HG03045 (cell line): ENCODE measurements around the gene EXD3.
"Not testable (repeated sequence)": the region's sequence is repeated elsewhere in the genome, so short reads cannot be mapped to it uniquely, and the experiment has no call there.

ENCODE experiments used
- ATAC-seq: cut with Tn5 transposase; IDR thresholded peaks from one replicate; pipeline ENCODE4 v1.9.1; 2021; ENCODE audit warnings: mild to moderate bottlenecking, moderate library complexity; ENCODE audit not compliant: unreplicated experiment

EXD3 gene

DNA sequence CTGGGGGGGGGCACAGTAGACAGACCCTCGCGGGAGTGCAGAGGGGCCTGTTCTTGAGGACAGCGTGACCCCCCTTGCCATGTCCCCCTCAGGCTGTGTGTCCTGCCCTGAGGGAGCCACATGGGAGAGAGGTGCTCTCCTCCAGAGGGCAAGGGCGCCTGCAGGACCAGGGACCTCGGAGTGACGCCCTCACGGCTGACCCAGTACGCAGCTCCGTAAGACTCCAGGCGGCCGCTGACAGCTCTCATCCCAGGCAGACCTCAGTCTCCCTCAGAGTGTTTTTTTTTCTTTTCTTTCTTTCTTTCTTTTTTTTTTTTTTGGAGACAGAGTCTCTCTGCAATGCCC is 27.3 kb downstream of the EXD3 start:
- no peak for ATAC-seq

DNA sequence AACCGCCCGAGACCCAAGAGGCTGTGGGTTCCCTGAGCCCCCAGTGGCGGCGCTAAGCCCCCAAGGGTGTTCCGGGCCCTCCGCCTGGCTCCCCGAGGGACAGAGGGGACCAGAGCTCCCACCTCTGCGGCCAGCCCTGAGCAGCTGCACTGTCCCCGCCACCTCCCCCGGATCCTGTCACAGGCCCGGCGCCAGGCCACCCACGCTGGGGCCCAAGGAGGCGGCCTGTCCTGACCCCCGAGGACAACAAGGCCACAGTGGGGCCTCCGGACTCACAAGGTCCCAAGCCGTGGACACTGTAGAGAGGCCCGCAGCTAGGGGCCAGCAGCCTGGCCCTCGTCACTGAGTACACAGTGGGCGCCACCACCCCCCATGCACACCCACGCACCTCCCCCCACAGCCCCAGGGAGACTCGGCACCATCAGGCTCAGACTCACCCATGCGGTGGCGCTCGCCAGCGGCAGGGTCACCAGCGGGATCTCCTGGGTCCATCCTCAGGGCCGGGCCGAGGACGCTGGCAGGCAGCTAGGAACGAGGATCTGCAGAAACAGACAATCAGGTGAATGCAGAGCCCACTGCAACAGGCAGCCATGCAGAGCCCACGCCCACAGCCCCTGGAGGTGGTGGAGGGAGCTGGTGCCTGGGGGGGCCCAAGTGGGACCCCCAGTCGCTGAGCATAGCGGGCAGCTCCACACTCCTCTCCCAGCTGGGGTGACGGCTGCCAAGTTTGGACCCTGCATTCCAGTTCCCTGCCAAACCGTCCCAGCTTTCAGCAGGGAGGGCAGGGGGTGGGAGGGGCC is 27.9 kb downstream of the EXD3 start:
- ATAC-seq, result no peak

DNA sequence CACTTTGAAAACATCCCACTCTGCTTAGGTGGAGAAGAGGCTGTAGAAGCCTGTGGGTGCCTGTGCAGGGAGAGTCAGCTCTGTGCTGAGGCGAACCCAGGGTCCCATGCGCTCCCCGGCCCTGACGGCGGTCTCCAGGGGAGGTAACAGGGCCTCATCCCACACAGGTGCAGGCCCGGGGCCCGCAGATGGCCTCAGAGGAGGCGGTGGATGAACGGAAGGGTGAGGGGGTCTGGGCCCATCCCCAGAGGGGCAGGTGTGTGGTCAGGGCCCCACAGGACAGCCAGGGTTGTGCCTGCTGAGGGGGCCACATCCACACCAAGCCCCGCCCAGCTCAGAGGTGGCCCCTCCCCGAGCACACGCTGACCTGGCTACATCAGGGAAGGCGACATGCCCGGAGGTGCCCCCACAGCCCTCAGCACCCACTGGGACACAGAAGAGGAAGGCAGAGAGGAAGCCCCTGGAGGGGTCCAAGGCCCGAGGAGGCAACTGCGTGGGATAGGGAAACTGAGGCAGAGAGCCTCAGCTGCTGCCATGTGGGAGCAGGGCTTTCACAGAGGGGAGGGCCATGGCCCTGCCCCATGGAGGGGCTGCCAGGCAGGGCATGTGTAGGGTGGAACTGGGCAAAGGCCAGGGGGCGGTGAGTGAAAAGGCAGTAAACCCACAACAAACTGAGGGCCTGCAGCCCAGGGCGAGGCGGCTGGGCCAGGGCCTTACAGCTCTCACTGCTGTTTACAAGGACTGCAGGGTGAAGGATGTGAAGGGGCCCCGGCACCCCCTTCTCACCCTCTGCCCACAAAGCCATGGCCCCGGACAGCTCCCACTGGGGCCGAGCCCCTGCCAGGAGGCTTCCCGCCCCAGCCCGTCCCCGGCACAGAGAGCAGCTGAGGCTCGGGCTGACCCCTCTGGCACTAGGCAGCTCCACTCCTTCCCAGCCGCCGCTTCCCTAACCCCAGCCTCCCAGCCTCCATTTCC is 29.5 kb downstream of the EXD3 start:
- ATAC-seq, result no peak

DNA sequence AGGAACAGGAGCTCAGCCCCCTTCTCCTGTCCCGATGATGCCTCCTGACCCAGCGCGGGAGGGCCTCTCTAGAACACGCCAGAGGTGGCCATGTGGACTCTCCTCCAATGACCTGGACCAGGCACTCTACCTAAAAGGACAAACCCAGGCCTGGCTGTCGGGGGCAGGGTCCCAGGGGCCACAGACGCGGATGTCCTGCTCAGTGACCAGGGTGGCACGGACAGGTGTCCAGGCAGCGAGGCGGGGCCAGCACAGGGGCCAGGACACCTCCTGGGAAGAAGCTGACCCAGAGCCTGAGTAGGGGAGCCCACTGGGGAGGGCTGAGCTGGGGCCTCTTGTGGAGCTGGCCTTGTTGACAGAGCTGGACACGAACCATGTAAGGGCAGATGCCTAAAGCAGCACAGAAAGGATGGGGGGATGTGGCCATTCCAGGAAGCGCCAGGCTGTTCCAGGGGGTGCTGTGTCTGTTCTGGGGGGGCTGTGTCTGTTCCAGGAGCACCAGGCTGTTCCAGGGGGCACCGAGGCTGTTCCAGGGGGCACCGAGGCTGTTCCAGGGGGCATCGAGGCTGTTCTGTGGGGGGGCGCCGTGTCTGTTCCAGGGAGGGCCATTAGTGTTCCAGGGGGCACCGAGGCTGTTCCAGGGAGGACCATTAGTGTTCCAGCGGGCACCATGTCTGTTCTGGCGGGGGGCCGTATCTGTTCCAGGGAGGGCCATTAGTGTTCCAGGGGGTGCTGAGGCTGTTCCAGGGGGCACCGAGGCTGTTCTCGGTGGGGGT is 30.5 kb downstream of the EXD3 start:
- ATAC-seq, result no peak

DNA sequence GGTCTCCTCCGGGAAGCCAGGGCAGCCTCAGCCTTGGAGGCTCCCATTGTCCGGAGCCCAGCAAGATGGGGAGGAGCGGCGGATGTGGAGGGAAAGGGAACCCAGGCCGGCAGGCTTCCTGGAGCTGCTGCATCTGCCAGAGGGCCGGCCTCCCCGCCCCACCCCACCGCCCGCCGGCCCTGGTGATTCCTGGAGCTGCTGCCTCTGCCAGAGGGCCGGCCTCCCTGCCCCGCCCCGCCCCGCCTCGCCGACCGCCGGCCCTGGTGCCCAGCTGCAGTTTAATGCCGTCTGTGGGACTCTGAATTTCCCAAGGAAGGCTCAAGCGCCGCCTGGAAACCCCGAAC is 31.6 kb downstream of the EXD3 start:
- ATAC-seq, result no peak

DNA sequence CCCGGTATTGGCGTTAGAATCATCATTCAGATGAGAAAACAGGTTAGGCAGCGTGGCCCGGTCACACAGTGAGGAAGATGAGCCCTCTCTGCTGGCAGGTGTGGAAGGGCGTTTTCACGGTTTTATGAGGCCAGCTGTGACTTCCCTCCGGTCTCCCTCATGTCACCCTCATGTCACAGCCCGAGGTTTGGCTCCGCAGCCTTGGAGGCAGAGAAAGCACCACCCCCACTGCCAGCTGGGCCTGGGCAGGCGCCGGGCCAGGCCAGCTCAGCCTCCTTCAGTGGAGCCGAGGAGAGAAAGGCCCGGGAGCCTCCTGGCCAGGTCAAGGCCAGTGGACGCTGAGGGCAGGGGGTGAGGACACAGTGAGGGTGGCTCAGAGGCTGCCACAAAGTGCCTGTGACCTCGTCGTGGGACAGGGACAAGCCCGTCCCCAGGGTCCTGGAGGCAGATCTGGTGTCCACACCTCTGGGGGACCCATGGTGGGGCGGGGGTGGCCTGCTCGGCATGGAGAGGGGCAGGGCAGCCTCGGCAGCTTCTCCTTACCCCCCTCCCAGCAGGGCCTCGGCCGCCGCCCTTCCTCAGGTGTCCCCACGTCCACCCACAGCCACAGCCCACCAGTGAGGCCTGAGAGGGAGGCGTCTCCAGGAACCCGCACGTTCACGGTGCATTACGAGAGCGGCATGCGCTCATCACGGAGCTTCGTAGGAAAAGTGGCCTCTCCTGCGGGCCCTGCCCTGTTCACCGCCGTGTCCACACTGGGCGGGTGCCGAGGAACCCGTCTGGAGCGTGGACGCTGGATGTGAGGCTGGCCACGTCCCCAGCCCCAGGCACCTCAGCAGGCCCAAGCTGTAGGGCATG is 32.2 kb downstream of the EXD3 start:
- ATAC-seq, result no peak

DNA sequence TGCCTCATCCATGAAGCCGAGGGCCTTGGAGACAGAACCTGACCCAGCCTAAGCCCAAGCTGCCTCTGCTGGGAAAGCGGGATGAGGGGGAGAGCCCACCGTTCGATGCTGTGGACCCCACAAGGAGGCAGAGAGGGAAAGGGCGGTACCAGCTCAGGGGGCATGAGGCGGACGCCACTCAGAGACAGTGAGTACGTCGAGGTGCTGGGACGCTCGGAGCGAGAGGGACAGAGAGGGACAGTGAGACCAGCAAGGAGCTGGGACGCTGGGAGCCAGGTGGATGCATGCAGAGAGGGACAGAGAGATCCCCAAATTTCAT is 33.6 kb downstream of the EXD3 start:
- no peak for ATAC-seq

DNA sequence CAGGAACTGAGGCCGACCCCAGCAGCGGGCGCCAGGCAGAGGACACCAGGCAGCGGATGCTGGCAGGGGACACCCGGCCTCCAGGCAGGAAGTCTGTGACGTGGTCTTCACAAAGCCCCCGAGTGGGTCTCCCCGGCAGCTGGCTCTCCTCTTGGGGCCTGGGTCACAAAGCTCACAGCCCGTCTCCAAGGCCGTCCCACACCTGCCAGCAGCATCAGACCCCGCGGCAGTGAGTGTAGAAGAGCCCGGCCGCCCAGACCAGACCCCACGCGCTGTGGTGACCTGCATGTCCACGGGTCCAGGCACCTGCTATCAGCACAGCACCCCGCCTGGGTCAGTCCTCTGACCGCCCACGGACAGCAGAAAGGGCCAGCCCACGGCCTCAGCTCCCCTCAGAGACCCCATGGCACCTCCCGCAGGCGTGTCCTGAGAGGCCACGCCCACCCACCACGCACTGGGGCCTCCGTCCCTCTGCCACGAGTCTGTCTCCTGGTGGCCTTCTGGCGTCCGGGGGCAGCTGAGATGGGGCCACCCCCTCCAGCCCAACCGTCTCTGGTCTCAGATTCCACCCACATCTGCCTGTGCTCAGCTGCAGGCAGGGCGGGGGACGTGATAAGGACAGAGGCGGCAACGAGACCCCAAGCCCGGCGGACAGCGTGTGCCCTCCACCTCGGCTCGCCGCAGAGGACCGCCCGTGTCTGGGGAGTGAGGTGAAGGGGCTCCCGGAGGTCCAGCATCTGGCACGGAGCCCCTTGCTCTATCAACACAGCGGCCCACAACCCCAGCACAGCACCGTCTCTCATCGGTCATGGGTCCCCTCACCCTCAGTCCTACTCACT is 34.2 kb downstream of the EXD3 start:
- no peak for ATAC-seq

DNA sequence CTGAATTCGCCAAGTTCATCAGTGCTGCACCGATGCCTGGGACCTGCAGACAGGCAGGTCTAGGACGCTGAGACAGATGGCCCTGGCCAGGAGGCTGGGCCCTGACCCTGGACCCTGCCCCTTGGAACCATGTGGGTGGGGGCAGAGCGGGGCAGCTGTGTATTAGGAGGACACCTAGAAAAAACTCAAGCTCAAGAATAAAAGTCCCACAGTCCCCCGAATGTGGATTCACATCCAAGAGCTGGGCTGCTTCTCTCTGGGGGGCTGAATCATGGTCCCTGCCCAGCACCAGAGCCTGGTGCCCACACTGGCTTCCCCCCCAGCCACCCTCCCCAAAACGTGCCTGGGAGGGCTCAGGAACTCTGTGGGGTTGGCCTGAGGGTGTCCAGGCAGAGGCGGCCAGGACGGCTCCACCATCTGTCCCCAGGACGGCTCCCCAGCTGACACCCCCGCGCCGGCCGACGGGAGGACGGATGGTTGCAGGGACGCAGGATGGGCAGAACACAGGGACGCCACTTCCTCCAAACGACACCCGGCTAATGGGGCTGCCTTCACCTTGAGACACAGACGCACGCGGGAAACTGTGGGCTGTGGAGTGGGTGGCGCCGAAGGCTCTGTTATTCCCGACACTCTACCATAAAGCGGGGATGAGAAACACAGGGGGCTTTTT is 34.9 kb downstream of the EXD3 start:
- no peak for ATAC-seq

DNA sequence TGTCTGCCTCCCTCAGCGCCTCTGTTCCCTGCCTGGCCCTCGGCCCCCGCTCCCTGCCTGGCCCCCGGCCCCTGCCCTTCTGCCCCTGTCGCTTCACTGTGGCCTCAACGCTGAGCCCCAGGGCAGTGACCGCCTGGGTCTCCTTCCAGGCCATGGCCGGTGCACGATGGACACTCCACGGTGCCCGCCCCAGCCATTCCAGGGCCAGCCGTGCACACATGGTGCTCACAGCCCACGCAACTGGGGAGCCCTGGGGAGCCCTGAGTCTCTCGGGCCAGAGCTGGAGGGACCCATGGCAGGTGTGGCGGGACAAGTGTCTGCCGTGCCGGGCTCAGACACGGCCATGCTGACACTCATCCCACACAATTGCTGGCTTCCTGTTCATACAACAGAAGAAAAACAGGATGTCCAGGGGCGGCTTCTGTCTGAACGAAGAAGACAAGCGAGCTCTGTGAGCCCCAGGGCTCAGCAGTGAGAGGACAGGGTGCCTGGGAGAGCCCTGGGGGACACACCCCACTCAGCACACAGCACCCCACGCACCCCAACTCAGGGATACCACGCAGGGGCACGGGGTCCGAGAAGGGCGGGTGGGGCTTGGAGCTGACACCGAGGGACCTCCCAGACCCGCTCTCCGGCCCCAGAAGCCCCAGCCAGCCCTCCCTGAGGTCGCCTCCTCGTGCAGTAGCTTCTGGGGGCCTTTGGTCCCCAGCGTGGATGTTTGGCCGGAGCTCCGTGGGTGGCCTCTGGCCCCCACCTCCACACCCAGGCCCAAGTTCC is 35.7 kb downstream of the EXD3 start:
- no peak for ATAC-seq

DNA sequence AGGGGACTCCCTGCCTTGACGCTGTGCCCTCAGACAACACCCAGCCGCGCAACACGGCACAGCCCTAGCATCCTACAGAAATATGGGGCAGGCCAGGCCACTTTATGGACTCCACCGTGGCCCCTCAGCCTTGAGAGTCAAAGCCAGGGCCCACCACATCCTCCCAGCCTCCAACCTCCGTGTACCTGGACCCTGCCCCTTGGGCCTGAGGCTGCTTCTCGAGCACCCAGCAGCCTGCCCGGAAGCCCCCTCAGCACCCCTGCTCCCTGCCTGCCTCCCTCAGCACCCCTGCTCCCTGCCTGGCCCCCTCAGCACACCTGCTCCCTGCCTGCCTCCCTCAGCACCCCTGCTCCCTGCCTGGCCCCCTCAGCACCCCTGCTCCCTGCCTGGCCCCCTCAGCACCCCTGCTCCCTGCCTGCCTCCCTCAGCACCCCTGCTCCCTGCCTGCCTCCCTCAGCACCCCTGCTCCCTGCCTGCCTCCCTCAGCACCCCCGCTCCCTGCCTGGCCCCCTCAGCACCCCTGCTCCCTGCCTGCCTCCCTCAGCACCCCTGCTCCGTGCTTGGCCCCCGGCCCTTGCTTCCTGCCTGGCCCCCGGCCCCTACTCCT is 36.4 kb downstream of the EXD3 start:
- ATAC-seq, result not testable (repeated sequence)

DNA sequence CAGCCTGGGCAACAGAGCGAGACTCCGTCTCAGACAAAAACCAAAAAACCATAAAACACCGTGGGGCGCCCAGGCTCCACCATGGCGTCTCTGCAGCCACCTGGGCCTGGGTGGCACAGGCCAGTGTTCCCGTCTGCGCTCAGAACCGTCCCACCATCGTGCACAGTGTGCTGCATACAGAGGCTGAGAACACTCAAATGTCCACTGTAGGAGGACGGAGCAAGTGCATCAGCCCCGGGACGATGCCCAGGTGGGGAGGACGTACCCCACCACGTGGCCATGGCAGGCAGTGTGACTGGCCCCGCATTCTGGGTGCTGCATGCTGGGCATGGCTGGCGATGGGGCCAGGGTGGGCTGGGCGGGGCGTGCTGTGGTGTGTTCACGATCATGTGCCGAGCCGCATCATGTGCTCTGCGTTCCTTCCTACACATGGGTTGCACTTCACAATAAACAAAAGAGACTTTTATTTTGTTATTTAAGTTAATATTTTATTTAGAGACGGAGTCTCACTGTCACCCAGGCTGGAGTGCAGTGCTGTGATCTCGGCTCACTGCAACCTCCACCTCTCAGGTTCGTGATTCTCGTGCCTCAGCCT is 37.8 kb downstream of the EXD3 start:
- ATAC-seq, result no peak

DNA sequence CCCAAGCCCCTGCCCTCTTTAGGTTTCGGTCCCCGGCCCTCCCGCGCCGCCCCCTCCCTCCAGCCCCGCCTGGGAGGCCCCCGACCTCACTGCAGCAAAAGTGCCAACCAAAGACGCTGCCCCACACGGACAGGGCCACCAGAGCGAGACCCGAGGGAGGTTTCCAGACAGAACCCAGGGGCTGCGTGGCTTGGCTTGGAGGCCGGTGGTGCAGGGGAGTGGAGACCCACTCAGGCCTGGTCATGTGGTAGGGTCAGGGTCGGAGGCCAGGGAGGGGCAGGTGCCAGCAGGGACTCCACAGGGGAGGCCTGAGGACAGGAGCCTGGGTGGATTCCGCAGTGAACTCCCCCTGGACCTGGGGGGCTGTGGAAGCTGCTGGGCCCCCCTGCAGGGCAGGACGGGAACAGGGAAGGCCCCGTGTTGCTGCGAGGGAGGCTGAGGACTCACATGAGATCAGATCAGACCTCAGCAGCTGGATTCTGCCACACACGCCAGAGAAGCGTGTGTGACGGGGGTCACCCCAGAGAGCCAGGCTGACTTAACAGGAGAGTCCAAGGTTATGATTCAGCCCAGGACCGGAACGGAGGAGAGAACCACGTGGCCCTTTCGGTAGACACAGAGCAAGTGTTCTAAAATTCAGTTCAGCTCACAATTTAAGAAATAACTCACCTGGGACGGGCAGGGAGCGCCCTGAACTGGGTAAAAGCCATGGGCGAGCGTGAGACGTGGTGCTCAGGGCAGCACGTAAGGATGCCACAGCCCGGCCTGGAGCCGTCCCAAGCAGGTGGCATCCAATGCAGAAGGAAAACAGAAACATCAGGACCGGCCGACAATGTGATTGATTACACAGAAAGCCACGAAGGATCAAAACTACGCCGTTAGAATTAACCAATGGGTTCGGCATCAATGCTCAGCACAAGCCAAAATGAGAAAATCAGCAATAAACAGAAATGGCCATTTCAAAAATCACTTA is 38.9 kb downstream of the EXD3 start:
- no peak for ATAC-seq

DNA sequence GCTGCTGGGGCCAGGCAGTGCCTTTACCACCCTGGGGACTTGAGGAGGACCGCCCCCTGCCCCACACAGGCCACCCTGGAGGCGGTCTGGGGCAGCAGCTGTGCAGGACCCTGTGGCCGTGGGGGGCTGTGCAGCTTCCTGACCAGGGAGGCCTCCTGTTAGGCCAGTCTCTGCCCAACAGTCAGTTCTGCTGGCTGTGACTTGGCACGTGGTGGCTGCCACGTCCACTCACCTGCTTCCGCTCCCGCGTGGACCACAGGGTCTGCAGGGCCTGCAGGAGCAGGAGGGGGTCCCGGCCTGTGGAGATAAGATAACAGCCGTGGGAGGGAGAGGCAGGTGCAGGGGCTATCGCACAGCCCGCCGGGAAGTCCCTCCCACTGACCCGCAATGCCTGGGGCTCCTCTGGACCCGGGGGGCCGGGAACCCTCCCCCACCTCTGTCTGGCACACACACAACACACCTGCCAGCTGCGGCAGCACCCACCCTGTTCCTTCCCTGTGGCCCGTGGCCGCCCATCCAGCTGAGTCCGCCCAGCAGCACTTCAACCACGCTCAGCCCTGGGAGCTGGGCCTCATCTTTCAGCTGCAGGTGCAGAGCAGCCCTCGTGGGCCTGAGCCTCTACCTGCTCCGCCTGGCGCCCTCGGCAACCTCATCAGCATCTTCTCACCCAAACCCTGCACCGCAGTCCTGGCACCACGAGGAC is 39.7 kb downstream of the EXD3 start:
- no peak for ATAC-seq

DNA sequence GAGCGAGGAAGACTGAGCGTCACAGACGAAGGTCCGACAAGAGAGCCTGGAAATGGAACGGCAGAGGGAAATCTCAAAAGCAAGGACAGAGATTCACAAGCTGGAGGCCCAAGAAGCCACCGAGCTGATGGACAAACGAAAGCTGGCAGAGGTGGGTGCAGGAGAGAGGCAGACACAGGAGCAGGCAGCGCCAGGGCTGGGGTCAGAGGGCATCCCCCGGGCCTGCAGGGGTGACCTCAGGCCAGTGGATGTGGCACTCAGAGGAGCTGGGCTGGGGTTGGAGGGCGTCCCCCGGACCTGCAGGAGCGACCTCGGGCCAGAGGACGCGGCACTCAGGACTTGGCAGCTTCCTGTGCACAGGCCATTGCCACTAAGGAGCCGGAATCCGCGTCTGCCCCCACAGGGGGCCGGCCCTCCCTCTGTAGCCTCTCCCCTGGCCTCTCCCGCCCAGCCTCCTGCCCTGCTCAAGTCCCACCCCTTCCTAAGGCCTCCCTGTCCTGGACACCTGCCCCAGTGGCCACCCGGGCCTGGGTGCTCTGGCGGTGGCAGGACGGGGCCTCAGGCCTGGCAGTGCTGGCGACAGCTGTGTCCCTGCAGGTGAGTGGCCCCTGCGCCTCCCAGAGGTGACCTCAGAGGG is 40.4 kb downstream of the EXD3 start:
- ATAC-seq, result no peak
